Suprapubic skin (tissue), 4 donors: ENCODE data around the gene HOXD9. TPM values are rescaled to one million over a fixed set of nuclear protein-coding genes. Genes with fewer than 3 reads are reported as not detected.

Source experiments
- DNase-seq, 2 donors: peaks; one replicate each; pipeline ENCODE4 v3.0.0-alpha.2; 2019; ENCODE audit warnings: low spot score in 2 of 2
- H3K27ac ChIP-seq: fragments of 200-600 bp; sonication (generic); one replicate; pipeline ENCODE4 v1.5.1; 2019
- H3K27me3 ChIP-seq: fragments of 200-600 bp; sonication (generic); one replicate; pipeline ENCODE4 v1.5.1; 2019
- H3K36me3 ChIP-seq: fragments of 200-600 bp; sonication (generic); one replicate; pipeline ENCODE4 v1.5.1; 2019
- H3K4me1 ChIP-seq: fragments of 200-600 bp; sonication (generic); one replicate; pipeline ENCODE4 v1.5.1; 2019
- H3K4me3 ChIP-seq: fragments of 200-600 bp; sonication (generic); one replicate; pipeline ENCODE4 v1.5.1; 2019; ENCODE audit warnings: mild to moderate bottlenecking
- H3K9me3 ChIP-seq: fragments of 200-600 bp; sonication (generic); one replicate; pipeline ENCODE4 v1.5.1; 2019
- CTCF ChIP-seq, 2 donors: fragments of 200-600 bp in 1 of 2; fragments of 450-650 bp in 1 of 2; sonication (generic) in 1 of 2; IDR thresholded peaks; one replicate each; pipeline ENCODE4 v1.5.1; 2016 to 2019; ENCODE audit warnings: antibody characterized with exemption in 2 of 2, mild to moderate bottlenecking in 1 of 2, moderate library complexity in 1 of 2
- EP300 ChIP-seq: sonication (generic); formaldehyde crosslinking; IDR thresholded peaks from one replicate; pipeline ENCODE4 v1.6.1; 2017; ENCODE audit warnings: antibody characterized with exemption
- POLR2A ChIP-seq, 2 donors: fragments of 450-650 bp; IDR thresholded peaks; one replicate each; pipeline ENCODE4 v1.6.1; 2017; ENCODE audit warnings: antibody characterized with exemption in 2 of 2, mild to moderate bottlenecking in 2 of 2, moderate library complexity in 2 of 2
- POLR2AphosphoS5 ChIP-seq, 3 donors: sonication (generic); formaldehyde crosslinking; IDR thresholded peaks; one replicate each; pipeline ENCODE4 v1.6.1; 2017; ENCODE audit warnings: antibody characterized with exemption in 3 of 3
- WGBS: methylation state at CpG from one replicate; pipeline ENCODE4 v1.1.5; 2018; 5-methylcytosine and 5-hydroxymethylcytosine counted together
- total RNA-seq, 4 donors: library from RNA; depleted of rRNA; stranded (reverse); fragments of >200 nt; gene quantifications; one replicate each; pipeline ENCODE4 v1.1.0, GENCODE V29; 2016

The HOXD9 gene
- total RNA-seq, 4 donors from 2014 or later, result 0.26 to 3.1 (median 2.6) TPM; not detected in 1

- 28% methylated on average over 25 of the region's 40 CpGs for WGBS
- Histone ChIP-seq H3K27ac (no peak overlapping the region), H3K27me3 (peaks cover 100% of the 10 kb centered on the region), H3K36me3 (no peaks in the 10 kb centered on the region), H3K9me3 (no peaks in the 10 kb centered on the region), H3K4me3 (no peak overlapping the region), H3K4me1 (peaks cover 29% of the 10 kb centered on the region)
- no peak for TF ChIP-seq EP300
- no peak for DNase-seq
Measured at GRCh38 chr2:176112375-176113302, 9.9 kb upstream of the HOXD9 start.

GRCh38 chr2:176114120-176114929 is 8.2 kb upstream of the HOXD9 start:
- DNase-seq, result no peak
- no peaks in the 10 kb centered on the region for H3K9me3 ChIP-seq
- 42% methylated on average over 24 of the region's 26 CpGs for WGBS
- no peak for TF ChIP-seq POLR2A (IDR thresholded peaks at IDR 0.05)
- TF ChIP-seq CTCF (IDR thresholded peaks at IDR 0.05), result no peak
- TF ChIP-seq POLR2AphosphoS5 (IDR thresholded peaks at IDR 0.05), result no peak
- no peak for TF ChIP-seq EP300
- H3K27ac ChIP-seq, result no peak overlapping the region
- H3K27me3 ChIP-seq, result peaks cover 100% of the 10 kb centered on the region
- H3K4me1 ChIP-seq, result peaks cover 19% of the 10 kb centered on the region
- no peaks in the 10 kb centered on the region for H3K36me3 ChIP-seq
- H3K4me3 ChIP-seq, result no peak overlapping the region

DNA sequence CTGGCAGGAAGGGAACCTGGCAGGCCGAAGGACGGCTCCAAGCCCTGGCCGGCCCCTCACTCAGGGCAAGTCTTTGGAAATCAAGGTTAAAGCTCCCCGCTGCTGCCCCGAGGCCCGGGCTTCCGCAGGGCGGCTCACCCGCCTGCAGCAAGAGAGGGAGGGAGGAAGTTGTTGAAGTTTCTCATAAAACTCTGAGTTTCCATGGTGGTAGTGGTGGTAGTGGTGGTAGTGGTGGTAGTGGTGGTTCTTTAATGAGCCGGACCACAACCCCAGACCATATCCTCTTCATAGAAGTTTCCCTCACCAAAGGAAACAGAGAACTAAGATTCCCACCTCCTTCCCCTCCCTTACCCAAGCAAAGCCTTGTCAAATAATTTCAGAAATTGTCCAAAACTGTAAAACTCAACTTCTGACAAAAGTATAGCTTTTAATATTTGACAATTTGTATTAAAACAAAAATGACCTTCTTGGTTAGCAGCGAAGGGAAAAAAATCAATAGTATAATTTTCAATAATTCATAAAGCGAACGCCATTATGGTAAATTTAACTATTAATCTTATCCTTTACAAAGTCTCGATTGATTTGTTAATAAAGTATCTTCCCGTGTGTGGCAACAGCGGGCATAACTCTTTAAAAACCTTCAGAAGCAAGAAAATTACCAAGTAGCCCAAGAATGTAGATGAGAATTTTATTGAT is 7.4 kb upstream of the HOXD9 start:
- peaks cover 100% of the 10 kb centered on the region for H3K27me3 ChIP-seq

DNA sequence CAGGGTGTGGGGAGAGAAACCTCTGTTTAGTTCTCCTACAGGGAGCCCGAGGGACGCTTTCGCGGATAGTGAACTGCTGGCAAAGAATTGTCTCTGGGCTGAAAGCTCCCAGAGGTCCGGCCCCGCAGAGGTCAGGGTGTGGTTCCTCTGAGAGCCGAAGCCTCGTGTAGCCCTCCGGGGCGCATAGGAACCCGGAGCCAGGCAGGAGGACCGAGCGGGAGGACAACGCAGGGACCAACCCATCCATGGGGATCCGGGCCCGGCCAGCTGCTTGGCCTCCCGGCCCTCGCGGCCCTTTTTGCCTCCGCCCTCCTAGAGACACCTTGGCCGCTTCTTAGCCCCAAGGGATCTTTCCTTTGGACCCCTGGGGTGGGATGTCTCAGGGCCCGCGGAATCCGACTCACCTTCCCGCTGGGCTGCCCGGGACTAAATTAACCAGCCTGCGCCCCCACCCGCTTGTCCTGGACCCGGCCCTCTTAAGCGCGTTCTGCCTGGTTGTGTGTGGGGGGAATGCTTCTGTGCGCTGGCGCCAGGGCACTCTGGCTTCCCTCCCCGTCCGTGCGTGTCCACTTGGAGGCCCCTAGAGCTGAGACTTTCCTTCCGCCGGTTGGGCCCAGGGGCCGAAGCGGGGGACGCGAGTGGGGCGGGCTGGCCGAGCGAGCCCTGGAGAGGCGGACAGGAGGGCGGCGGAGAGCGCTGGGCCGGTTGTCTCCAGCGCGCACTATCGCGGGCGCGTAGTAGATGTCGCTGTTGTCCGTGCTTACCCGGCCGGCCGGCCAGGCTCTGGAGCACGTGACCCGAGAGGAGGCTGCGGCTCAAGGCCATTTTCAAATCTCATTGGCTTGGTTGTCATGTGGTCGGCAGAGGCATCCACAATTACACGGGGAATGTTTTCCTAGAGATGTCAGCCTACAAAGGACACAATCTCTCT is 6.4 kb upstream of the HOXD9 start, which contains the start of gene HOXD10:
TSS of gene HOXD10 (plus strand) at position 896 of the 931 bp plus-strand sequence. CDS start 56 bp downstream, outside the sequence.
- WGBS, result 11% methylated on average over 38 of the region's 66 CpGs
- H3K4me1 ChIP-seq, result peaks cover 14% of the 10 kb centered on the region
- peaks cover 100% of the 10 kb centered on the region for H3K27me3 ChIP-seq
- no peaks in the 10 kb centered on the region for H3K9me3 ChIP-seq
- H3K36me3 ChIP-seq, result no peaks in the 10 kb centered on the region
- no peak for TF ChIP-seq POLR2AphosphoS5 (IDR thresholded peaks at IDR 0.05)
- no peak for DNase-seq
- H3K27ac ChIP-seq, result peak within 1 kb of the TSS; percentile 31
- H3K4me3 ChIP-seq, result peak within 1 kb of the TSS; percentile 35

More for the DNA sequence above, 7.4 kb upstream of the HOXD9 start:
- DNase-seq, result no peak
- Histone ChIP-seq H3K36me3 (no peaks in the 10 kb centered on the region), H3K27ac (no peak overlapping the region), H3K4me1 (peaks cover 19% of the 10 kb centered on the region), H3K4me3 (no peak overlapping the region), H3K9me3 (no peaks in the 10 kb centered on the region)
- TF ChIP-seq CTCF (IDR thresholded peaks at IDR 0.05) (no peak), EP300 (no peak), POLR2AphosphoS5 (IDR thresholded peaks at IDR 0.05) (no peak), POLR2A (IDR thresholded peaks at IDR 0.05) (no peak)
- WGBS, result 56% methylated on average over 15 of the region's 16 CpGs

GRCh38 chr2:176117162-176117822 is 5.2 kb upstream of the HOXD9 start:
- no peaks in the 10 kb centered on the region for H3K36me3 ChIP-seq
- H3K9me3 ChIP-seq, result no peaks in the 10 kb centered on the region
- WGBS, result 30% methylated on average over 4 of the region's 40 CpGs
- peaks cover 100% of the 10 kb centered on the region for H3K27me3 ChIP-seq
- peaks cover 20% of the 10 kb centered on the region for H3K4me1 ChIP-seq
- no peak overlapping the region for H3K27ac ChIP-seq
- TF ChIP-seq EP300, result no peak
- no peak for TF ChIP-seq POLR2A (IDR thresholded peaks at IDR 0.05)
- no peak for TF ChIP-seq CTCF (IDR thresholded peaks at IDR 0.05)
- TF ChIP-seq POLR2AphosphoS5 (IDR thresholded peaks at IDR 0.05), result no peak
- peak overlapping the region; percentile 35 for H3K4me3 ChIP-seq
- DNase-seq, result no peak
